Measurements from ENCODE around the gene KIAA1671.

Gene KIAA1671

GRCh38 chr22:25045159-25045558 lies 92.6 kb downstream of the KIAA1671 start:
- TF ChIP-seq, protein P1, sequence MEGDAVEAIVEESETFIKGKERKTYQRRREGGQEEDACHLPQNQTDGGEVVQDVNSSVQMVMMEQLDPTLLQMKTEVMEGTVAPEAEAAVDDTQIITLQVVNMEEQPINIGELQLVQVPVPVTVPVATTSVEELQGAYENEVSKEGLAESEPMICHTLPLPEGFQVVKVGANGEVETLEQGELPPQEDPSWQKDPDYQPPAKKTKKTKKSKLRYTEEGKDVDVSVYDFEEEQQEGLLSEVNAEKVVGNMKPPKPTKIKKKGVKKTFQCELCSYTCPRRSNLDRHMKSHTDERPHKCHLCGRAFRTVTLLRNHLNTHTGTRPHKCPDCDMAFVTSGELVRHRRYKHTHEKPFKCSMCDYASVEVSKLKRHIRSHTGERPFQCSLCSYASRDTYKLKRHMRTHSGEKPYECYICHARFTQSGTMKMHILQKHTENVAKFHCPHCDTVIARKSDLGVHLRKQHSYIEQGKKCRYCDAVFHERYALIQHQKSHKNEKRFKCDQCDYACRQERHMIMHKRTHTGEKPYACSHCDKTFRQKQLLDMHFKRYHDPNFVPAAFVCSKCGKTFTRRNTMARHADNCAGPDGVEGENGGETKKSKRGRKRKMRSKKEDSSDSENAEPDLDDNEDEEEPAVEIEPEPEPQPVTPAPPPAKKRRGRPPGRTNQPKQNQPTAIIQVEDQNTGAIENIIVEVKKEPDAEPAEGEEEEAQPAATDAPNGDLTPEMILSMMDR (IDR thresholded peaks at IDR 0.05; ENCODE audit: control insufficient read depth, extremely low read depth, insufficient read depth) = no peak
- H3K4me3 ChIP-seq (ENCODE audit: low read depth, low read length) = no peak overlapping the region
- no peak for DNase-seq (ENCODE audit: low read depth)

- no peak for DNase-seq (ENCODE audit: low read depth)
- no peak overlapping the region for H3K4me3 ChIP-seq (ENCODE audit: low read depth, low read length)
- TF ChIP-seq, protein P1 (IDR thresholded peaks at IDR 0.05; ENCODE audit: control insufficient read depth, extremely low read depth, insufficient read depth) = no peak
These were observed 95.6 kb downstream of the KIAA1671 start for GRCh38 chr22:25048071-25048470.

GRCh38 chr22:25048659-25049647 lies 96.4 kb downstream of the KIAA1671 start:
- TF ChIP-seq, protein P1 (IDR thresholded peaks at IDR 0.05; ENCODE audit: control insufficient read depth, extremely low read depth, insufficient read depth) = peak; percentile 93
- no peak for DNase-seq (ENCODE audit: low read depth)
- no peak overlapping the region for H3K4me3 ChIP-seq (ENCODE audit: low read depth, low read length)

- TF ChIP-seq, protein P1 (IDR thresholded peaks at IDR 0.05; ENCODE audit: control insufficient read depth, extremely low read depth, insufficient read depth) = no peak
- H3K4me3 ChIP-seq (ENCODE audit: low read depth, low read length) = no peak overlapping the region
- no peak for DNase-seq (ENCODE audit: low read depth)
These were observed 97.3 kb downstream of the KIAA1671 start for GRCh38 chr22:25049770-25050169.

DNA sequence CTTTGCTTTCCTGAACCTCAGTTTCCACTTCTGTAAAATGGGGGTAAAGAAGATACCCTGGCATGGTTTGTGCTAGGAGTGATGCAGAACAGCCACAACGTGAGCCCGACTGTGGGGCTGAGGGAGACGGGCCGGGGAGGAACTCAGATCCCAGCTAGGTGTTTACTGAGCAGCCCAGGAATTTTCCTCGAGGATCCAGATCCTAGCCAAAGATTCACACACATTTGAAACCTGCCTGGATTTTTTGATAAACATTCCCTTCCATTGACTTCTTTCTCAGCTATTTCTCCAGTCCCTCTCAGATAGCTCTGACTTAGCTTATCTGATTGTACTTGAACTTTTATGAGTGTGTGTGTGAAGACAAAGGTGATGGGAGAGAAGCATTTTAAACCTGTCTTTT lies 98.0 kb downstream of the KIAA1671 start:
- TF ChIP-seq, protein P1 (IDR thresholded peaks at IDR 0.05; ENCODE audit: control insufficient read depth, extremely low read depth, insufficient read depth) = no peak
- no peak overlapping the region for H3K4me3 ChIP-seq (ENCODE audit: low read depth, low read length)
- DNase-seq (ENCODE audit: low read depth) = no peak

GRCh38 chr22:25051073-25051472 lies 98.6 kb downstream of the KIAA1671 start:
- TF ChIP-seq, protein P1 (IDR thresholded peaks at IDR 0.05; ENCODE audit: control insufficient read depth, extremely low read depth, insufficient read depth) = no peak
- no peak for DNase-seq (ENCODE audit: low read depth)
- H3K4me3 ChIP-seq (ENCODE audit: low read depth, low read length) = no peak overlapping the region
